Large intestine (tissue), 3 donors: ENCODE results near the gene MORC4. TPM values are rescaled to one million over a fixed set of nuclear protein-coding genes. Genes with fewer than 3 reads are reported as not detected.
A peak's percentile ranks its signal among the peaks of the same experiment; 100 is the strongest.
"Not testable (repeated sequence)": the region's sequence is repeated elsewhere in the genome, so short reads cannot be mapped to it uniquely, and the experiment has no call there.

Experiments
- DNase-seq, 2 donors: peaks; one replicate each; pipeline versions ENCODE4 v3.0.0 to v3.0.0-alpha.2; 2013
- H3K27ac ChIP-seq: one replicate; pipeline ENCODE4 v1.5.1; 2013; ENCODE audit warnings: low read length
- H3K27me3 ChIP-seq: 2 replicates; pipeline ENCODE4 v1.6.1; 2013; ENCODE audit warnings: low read length; ENCODE audit not compliant: control insufficient read depth, insufficient read depth
- H3K36me3 ChIP-seq: 2 replicates; pipeline ENCODE4 v1.6.1; 2013; ENCODE audit warnings: low read length; ENCODE audit not compliant: control insufficient read depth, insufficient read depth
- H3K4me1 ChIP-seq: one replicate; pipeline ENCODE4 v1.6.1; 2013; ENCODE audit warnings: low read length; ENCODE audit not compliant: control insufficient read depth, insufficient read depth
- H3K4me3 ChIP-seq: one replicate; pipeline ENCODE4 v1.5.1; 2013; ENCODE audit warnings: low read length
- H3K9me3 ChIP-seq: one replicate; pipeline ENCODE4 v1.6.1; 2013; ENCODE audit warnings: mild to moderate bottlenecking, low read depth, low read length, moderate library complexity; ENCODE audit not compliant: control insufficient read depth
- WGBS: methylation state at CpG from one replicate; pipeline ENCODE4 v1.1.5; 2013; ENCODE audit warnings: low lambda C conversion rate; ENCODE audit not compliant: insufficient coverage; 5-methylcytosine and 5-hydroxymethylcytosine counted together
- polyA plus RNA-seq: library from polyadenylated mRNA; unstranded; fragments of 120-200 nt; gene quantifications from one replicate; pipeline ENCODE4 v1.2.1, GENCODE V29; 2013

Gene MORC4
- polyA plus RNA-seq, 1 donor = 15.2 TPM

- Histone ChIP-seq H3K36me3 (no peaks in the 10 kb centered on the region), H3K4me1 (no peaks in the 10 kb centered on the region), H3K4me3 (no peak overlapping the region), H3K27ac (no peak overlapping the region), H3K27me3 (no peaks in the 10 kb centered on the region), H3K9me3 (no peaks in the 10 kb centered on the region)
- WGBS = 10% methylated on average over 2 of the region's 6 CpGs
- DNase-seq = peak in 1 of 2 donors; percentile 6
Measured at GRCh38 chrX:106980952-106981626, 18.9 kb downstream of the MORC4 start.

- Histone ChIP-seq H3K27ac (no peak overlapping the region), H3K36me3 (no peaks in the 10 kb centered on the region), H3K27me3 (no peaks in the 10 kb centered on the region), H3K4me1 (no peaks in the 10 kb centered on the region), H3K9me3 (no peaks in the 10 kb centered on the region), H3K4me3 (no peak overlapping the region)
- DNase-seq = no peak
- no CpG with 5 or more reads among the region's 3 CpGs for WGBS
Measured at GRCh38 chrX:106976416-106976815, 23.6 kb downstream of the MORC4 start.

GRCh38 chrX:106973433-106974149, 26.4 kb downstream of the MORC4 start:
- WGBS = no CpG with 5 or more reads among the region's 5 CpGs
- no peaks in the 10 kb centered on the region for H3K4me1 ChIP-seq
- no peak overlapping the region for H3K4me3 ChIP-seq
- H3K36me3 ChIP-seq = no peaks in the 10 kb centered on the region
- H3K9me3 ChIP-seq = no peaks in the 10 kb centered on the region
- H3K27ac ChIP-seq = no peak overlapping the region
- DNase-seq = no peak
- H3K27me3 ChIP-seq = no peaks in the 10 kb centered on the region

- H3K27ac ChIP-seq = no peak overlapping the region
- no peaks in the 10 kb centered on the region for H3K4me1 ChIP-seq
- H3K36me3 ChIP-seq = no peaks in the 10 kb centered on the region
- no peak overlapping the region for H3K4me3 ChIP-seq
- DNase-seq = peak in 1 of 2 donors; percentile 3
- H3K9me3 ChIP-seq = no peaks in the 10 kb centered on the region
- H3K27me3 ChIP-seq = no peaks in the 10 kb centered on the region
Measured at GRCh38 chrX:106972896-106973295, 27.1 kb downstream of the MORC4 start.

GRCh38 chrX:106966547-106966946, 33.5 kb downstream of the MORC4 start:
- H3K4me3 ChIP-seq, H3K9me3 ChIP-seq, H3K36me3 ChIP-seq, DNase-seq, H3K27me3 ChIP-seq, H3K27ac ChIP-seq, H3K4me1 ChIP-seq: not testable (repeated sequence)
- WGBS = no CpG with 5 or more reads among the region's 6 CpGs

GRCh38 chrX:106964290-106964689, 35.7 kb downstream of the MORC4 start:
- Histone ChIP-seq H3K36me3 (peaks cover 6% of the 10 kb centered on the region), H3K4me1 (no peaks in the 10 kb centered on the region), H3K9me3 (no peaks in the 10 kb centered on the region), H3K27me3 (no peaks in the 10 kb centered on the region), H3K27ac (no peak overlapping the region), H3K4me3 (no peak overlapping the region)
- WGBS = no CpG with 5 or more reads among the region's 1 CpG
- no peak for DNase-seq

- DNase-seq = no peak
Measured at GRCh38 chrX:106963111-106963510, 36.9 kb downstream of the MORC4 start.

GRCh38 chrX:106959901-106960300, 40.1 kb downstream of the MORC4 start:
- H3K4me1 ChIP-seq = peaks cover 3% of the 10 kb centered on the region
- peak; percentile 18 to 49 for DNase-seq
- H3K36me3 ChIP-seq = peaks cover 13% of the 10 kb centered on the region
- no peak overlapping the region for H3K27ac ChIP-seq
- no peaks in the 10 kb centered on the region for H3K9me3 ChIP-seq
- H3K4me3 ChIP-seq = no peak overlapping the region
- no CpG with 5 or more reads among the region's 2 CpGs for WGBS
- no peaks in the 10 kb centered on the region for H3K27me3 ChIP-seq

More at GRCh38 chrX:106963111-106963510, 36.9 kb downstream of the MORC4 start:
- Histone ChIP-seq H3K4me3 (no peak overlapping the region), H3K27me3 (no peaks in the 10 kb centered on the region), H3K4me1 (no peaks in the 10 kb centered on the region), H3K9me3 (no peaks in the 10 kb centered on the region), H3K27ac (no peak overlapping the region), H3K36me3 (peaks cover 6% of the 10 kb centered on the region)

GRCh38 chrX:106957856-106958255, 42.2 kb downstream of the MORC4 start:
- WGBS = no CpG with 5 or more reads among the region's 1 CpG
- Histone ChIP-seq H3K27me3 (no peaks in the 10 kb centered on the region), H3K4me3 (no peak overlapping the region), H3K27ac (no peak overlapping the region), H3K4me1 (peaks cover 7% of the 10 kb centered on the region), H3K36me3 (peaks cover 13% of the 10 kb centered on the region), H3K9me3 (no peaks in the 10 kb centered on the region)
- DNase-seq = no peak

- no peaks in the 10 kb centered on the region for H3K27me3 ChIP-seq
- H3K4me3 ChIP-seq = no peak overlapping the region
- peaks cover 14% of the 10 kb centered on the region for H3K4me1 ChIP-seq
- WGBS = no CpG with 5 or more reads among the region's 1 CpG
- DNase-seq = no peak
- no peaks in the 10 kb centered on the region for H3K9me3 ChIP-seq
- H3K36me3 ChIP-seq = peaks cover 8% of the 10 kb centered on the region
- no peak overlapping the region for H3K27ac ChIP-seq
Measured at GRCh38 chrX:106955004-106955772, 44.8 kb downstream of the MORC4 start.
